22Rv1 (cell line): ENCODE data around the gene ADAM12.

Experiments used
- CTCF ChIP-seq: fragments of 450-650 bp; IDR thresholded peaks from 2 replicates; pipeline ENCODE4 v1.5.1; 2017; ENCODE audit warnings: mild to moderate bottlenecking
- ZFX ChIP-seq: fragments of 450-650 bp; IDR thresholded peaks from 2 replicates; pipeline ENCODE4 v1.6.1; 2017; ENCODE audit warnings: antibody characterized with exemption, borderline replicate concordance

GRCh38 chr10:126393076-126393475 is 4.8 kb upstream of the ADAM12 start:
- TF ChIP-seq CTCF (no peak), ZFX (no peak)
